GM23338 (cell line): ENCODE results near the gene GJC1. TPM values are rescaled to one million over a fixed set of nuclear protein-coding genes. Genes with fewer than 3 reads are reported as not detected.

Experiments used
- ATAC-seq: fragments of 200-7000 bp; cut with Tn5 transposase; 3 replicates; pipeline ENCODE4 v1.9.1; 2020
- DNase-seq: peaks from one replicate; pipeline ENCODE4 v3.0.0-alpha.2; 2015; ENCODE audit warnings: low spot score
- H2AFZ ChIP-seq: fragments of 200-600 bp; sonication (generic); 2 replicates; pipeline ENCODE4 v1.8.0; 2016; ENCODE audit warnings: antibody characterized with exemption, mild to moderate bottlenecking, moderate library complexity
- H3F3A ChIP-seq: fragments of 200-600 bp; sonication (generic); replicated peaks from 2 replicates; pipeline ENCODE4 v1.8.0; 2017; ENCODE audit warnings: antibody characterized with exemption, mixed run types, low read depth
- H3K27ac ChIP-seq: fragments of 200-600 bp; sonication (generic); 2 replicates; pipeline ENCODE4 v1.6.1; 2016; ENCODE audit warnings: low read depth
- H3K27me3 ChIP-seq: fragments of 200-600 bp; sonication (generic); 2 replicates; pipeline ENCODE4 v1.8.0; 2016; ENCODE audit warnings: mild to moderate bottlenecking, mixed run types, moderate library complexity; ENCODE audit not compliant: insufficient read depth
- H3K36me3 ChIP-seq: fragments of 200-600 bp; sonication (generic); 2 replicates; pipeline ENCODE4 v1.8.0; 2016; ENCODE audit warnings: mild to moderate bottlenecking; ENCODE audit not compliant: insufficient read depth
- H3K4me1 ChIP-seq: fragments of 200-600 bp; sonication (generic); 2 replicates; pipeline ENCODE4 v1.8.0; 2016; ENCODE audit warnings: mild to moderate bottlenecking, moderate library complexity; ENCODE audit not compliant: insufficient read depth
- H3K4me2 ChIP-seq: fragments of 200-600 bp; sonication (generic); 2 replicates; pipeline ENCODE4 v1.7.1; 2017; ENCODE audit warnings: mixed run types
- H3K4me3 ChIP-seq: fragments of 200-600 bp; sonication (generic); 2 replicates; pipeline ENCODE4 v1.6.1; 2016; ENCODE audit warnings: mixed run types
- H3K79me2 ChIP-seq: fragments of 200-600 bp; sonication (generic); replicated peaks from 2 replicates; pipeline ENCODE4 v1.8.0; 2017; ENCODE audit warnings: mild to moderate bottlenecking; ENCODE audit not compliant: insufficient read depth
- H3K9me2 ChIP-seq: fragments of 200-600 bp; sonication (generic); 2 replicates; pipeline ENCODE4 v1.8.0; 2017; ENCODE audit not compliant: insufficient read depth
- H4K20me1 ChIP-seq: fragments of 200-600 bp; sonication (generic); replicated peaks from 2 replicates; pipeline ENCODE4 v1.8.0; 2017; ENCODE audit warnings: mild to moderate bottlenecking; ENCODE audit not compliant: insufficient read depth
- H3K27ac Mint-ChIP-seq: 2 replicates; pipeline ENCODE4 v1.8.0; 2020; ENCODE audit warnings: inconsistent platforms, mild to moderate bottlenecking, moderate library complexity, mixed read lengths
- H3K27me3 Mint-ChIP-seq: 3 replicates; pipeline ENCODE4 v1.8.0; 2022; ENCODE audit warnings: low read depth, mild to moderate bottlenecking, moderate library complexity, mixed read lengths, inconsistent platforms; ENCODE audit not compliant: insufficient read depth, poor library complexity
- H3K36me3 Mint-ChIP-seq: 3 replicates; pipeline ENCODE4 v1.8.0; 2021; ENCODE audit warnings: low read depth, mild to moderate bottlenecking, inconsistent platforms, moderate library complexity, mixed read lengths
- H3K4me1 Mint-ChIP-seq: 3 replicates; pipeline ENCODE4 v1.8.0; 2020; ENCODE audit warnings: mild to moderate bottlenecking, inconsistent platforms, mixed read lengths
- H3K4me3 Mint-ChIP-seq: 3 replicates; pipeline ENCODE4 v1.8.0; 2021; ENCODE audit warnings: moderate library complexity, mild to moderate bottlenecking, inconsistent platforms, mixed read lengths
- H3K9me3 Mint-ChIP-seq: 3 replicates; pipeline ENCODE4 v1.8.0; 2020; ENCODE audit warnings: moderate library complexity, mild to moderate bottlenecking, inconsistent platforms, mixed read lengths
- CREB1 ChIP-seq: fragments of 250-450 bp; sonication (Bioruptor Pico); IDR thresholded peaks from 2 replicates; pipeline ENCODE4 v1.5.0; 2020; ENCODE audit warnings: low read depth, mild to moderate bottlenecking, moderate library complexity
- ETS1 ChIP-seq: IDR thresholded peaks from 2 replicates; pipeline ENCODE4 v1.6.1; 2016; ENCODE audit warnings: antibody characterized with exemption
- EZH2 ChIP-seq: fragments of 200-600 bp; sonication (generic); IDR thresholded peaks from one replicate; pipeline ENCODE4 v1.8.0; 2017; ENCODE audit warnings: antibody characterized with exemption, mild to moderate bottlenecking, low read depth; ENCODE audit not compliant: unreplicated experiment
- EZH2phosphoT487 ChIP-seq: fragments of 200-600 bp; sonication (generic); IDR thresholded peaks from one replicate; pipeline ENCODE4 v1.8.1; 2018; ENCODE audit warnings: antibody characterized with exemption; ENCODE audit not compliant: unreplicated experiment
- JUNB ChIP-seq: IDR thresholded peaks from one replicate; pipeline ENCODE4 v1.6.1; 2016; ENCODE audit warnings: antibody characterized with exemption; ENCODE audit not compliant: unreplicated experiment
- NANOG ChIP-seq: IDR thresholded peaks from 2 replicates; pipeline ENCODE4 v1.6.1; 2016; ENCODE audit warnings: antibody characterized with exemption, borderline replicate concordance
- POLR2AphosphoS5 ChIP-seq: IDR thresholded peaks from 2 replicates; pipeline ENCODE4 v1.6.1; 2016; ENCODE audit warnings: antibody characterized with exemption, low read depth
- STAT1 ChIP-seq: IDR thresholded peaks from one replicate; pipeline ENCODE4 v1.6.1; 2016; ENCODE audit warnings: antibody characterized with exemption; ENCODE audit not compliant: unreplicated experiment
- ZNF114 ChIP-seq: fragments of 250-450 bp; sonication (Bioruptor Pico); IDR thresholded peaks from 2 replicates; pipeline ENCODE4 v1.5.0; 2020; ENCODE audit warnings: mild to moderate bottlenecking, moderate library complexity
- ZNF331 ChIP-seq: fragments of 250-450 bp; sonication (Bioruptor Pico); IDR thresholded peaks from 2 replicates; pipeline ENCODE4 v1.5.0; 2020; ENCODE audit warnings: low read depth, mild to moderate bottlenecking, moderate library complexity
- polyA plus RNA-seq: library from polyadenylated mRNA; unstranded; fragments of >200 nt; fragmentation: Nextera tagmentation; extraction: Ambion mirVana; gene quantifications from 2 replicates; pipeline ENCODE4 v1.2.1, GENCODE V29; 2016
- total RNA-seq: library from RNA; depleted of rRNA; stranded (reverse); fragments of >200 nt; shearing (Covaris generic); gene quantifications from 2 replicates; pipeline ENCODE4 v1.2.3, GENCODE V29; 2014
- TF ChIP-seq, protein P1 (sequence below), 2 experiments: fragments of 200-600 bp in 1 of 2; sonication (generic) in 1 of 2; conservative IDR thresholded peaks; 2 replicates each; pipeline versions ENCODE4 v1.5.1 to v1.6.1; 2016 to 2017; ENCODE audit warnings: antibody characterized with exemption in 2 of 2, low read depth in 2 of 2, mild to moderate bottlenecking in 2 of 2, moderate library complexity in 1 of 2
- TF ChIP-seq, protein P2 (sequence below): fragments of 250-450 bp; sonication (Bioruptor Pico); IDR thresholded peaks from 2 replicates; pipeline ENCODE4 v1.5.0; 2020; ENCODE audit warnings: mild to moderate bottlenecking, moderate library complexity
- TF ChIP-seq, protein P3 (sequence below): IDR thresholded peaks from one replicate; pipeline ENCODE4 v1.6.1; 2018; ENCODE audit warnings: antibody characterized with exemption; ENCODE audit not compliant: unreplicated experiment

The GJC1 gene
- total and polyA plus RNA-seq, 2 experiments from 2014 or later, result 34.7 to 99.2 TPM

DNA sequence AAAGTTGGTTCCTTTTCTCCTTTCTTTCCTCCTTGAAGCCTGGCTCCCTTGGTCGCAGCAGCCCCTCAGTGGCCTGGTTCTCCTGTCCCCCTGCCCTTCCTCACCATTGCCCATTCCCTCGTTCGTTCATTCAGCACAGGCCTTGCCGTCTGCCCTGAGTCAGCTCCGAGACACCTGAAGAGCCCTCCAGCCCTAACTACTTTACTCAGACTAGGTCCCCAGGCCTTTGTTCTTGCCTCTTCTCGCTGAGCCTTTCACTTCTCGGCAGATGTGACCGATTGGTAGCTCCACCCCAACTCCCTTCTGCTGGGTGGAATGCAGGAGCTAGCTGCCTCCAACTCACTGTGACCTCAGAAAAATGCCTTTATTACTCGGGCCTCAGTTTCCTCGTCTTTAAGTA lies 78.3 kb downstream of the GJC1 start:
- peaks cover 9% of the 10 kb centered on the region for H3K4me1 Mint-ChIP-seq
- TF ChIP-seq, protein P1, sequence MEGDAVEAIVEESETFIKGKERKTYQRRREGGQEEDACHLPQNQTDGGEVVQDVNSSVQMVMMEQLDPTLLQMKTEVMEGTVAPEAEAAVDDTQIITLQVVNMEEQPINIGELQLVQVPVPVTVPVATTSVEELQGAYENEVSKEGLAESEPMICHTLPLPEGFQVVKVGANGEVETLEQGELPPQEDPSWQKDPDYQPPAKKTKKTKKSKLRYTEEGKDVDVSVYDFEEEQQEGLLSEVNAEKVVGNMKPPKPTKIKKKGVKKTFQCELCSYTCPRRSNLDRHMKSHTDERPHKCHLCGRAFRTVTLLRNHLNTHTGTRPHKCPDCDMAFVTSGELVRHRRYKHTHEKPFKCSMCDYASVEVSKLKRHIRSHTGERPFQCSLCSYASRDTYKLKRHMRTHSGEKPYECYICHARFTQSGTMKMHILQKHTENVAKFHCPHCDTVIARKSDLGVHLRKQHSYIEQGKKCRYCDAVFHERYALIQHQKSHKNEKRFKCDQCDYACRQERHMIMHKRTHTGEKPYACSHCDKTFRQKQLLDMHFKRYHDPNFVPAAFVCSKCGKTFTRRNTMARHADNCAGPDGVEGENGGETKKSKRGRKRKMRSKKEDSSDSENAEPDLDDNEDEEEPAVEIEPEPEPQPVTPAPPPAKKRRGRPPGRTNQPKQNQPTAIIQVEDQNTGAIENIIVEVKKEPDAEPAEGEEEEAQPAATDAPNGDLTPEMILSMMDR (conservative IDR thresholded peaks at IDR 0.05; ENCODE audit: low read depth in 2 of 2), result no peak
- TF ChIP-seq, protein P2, sequence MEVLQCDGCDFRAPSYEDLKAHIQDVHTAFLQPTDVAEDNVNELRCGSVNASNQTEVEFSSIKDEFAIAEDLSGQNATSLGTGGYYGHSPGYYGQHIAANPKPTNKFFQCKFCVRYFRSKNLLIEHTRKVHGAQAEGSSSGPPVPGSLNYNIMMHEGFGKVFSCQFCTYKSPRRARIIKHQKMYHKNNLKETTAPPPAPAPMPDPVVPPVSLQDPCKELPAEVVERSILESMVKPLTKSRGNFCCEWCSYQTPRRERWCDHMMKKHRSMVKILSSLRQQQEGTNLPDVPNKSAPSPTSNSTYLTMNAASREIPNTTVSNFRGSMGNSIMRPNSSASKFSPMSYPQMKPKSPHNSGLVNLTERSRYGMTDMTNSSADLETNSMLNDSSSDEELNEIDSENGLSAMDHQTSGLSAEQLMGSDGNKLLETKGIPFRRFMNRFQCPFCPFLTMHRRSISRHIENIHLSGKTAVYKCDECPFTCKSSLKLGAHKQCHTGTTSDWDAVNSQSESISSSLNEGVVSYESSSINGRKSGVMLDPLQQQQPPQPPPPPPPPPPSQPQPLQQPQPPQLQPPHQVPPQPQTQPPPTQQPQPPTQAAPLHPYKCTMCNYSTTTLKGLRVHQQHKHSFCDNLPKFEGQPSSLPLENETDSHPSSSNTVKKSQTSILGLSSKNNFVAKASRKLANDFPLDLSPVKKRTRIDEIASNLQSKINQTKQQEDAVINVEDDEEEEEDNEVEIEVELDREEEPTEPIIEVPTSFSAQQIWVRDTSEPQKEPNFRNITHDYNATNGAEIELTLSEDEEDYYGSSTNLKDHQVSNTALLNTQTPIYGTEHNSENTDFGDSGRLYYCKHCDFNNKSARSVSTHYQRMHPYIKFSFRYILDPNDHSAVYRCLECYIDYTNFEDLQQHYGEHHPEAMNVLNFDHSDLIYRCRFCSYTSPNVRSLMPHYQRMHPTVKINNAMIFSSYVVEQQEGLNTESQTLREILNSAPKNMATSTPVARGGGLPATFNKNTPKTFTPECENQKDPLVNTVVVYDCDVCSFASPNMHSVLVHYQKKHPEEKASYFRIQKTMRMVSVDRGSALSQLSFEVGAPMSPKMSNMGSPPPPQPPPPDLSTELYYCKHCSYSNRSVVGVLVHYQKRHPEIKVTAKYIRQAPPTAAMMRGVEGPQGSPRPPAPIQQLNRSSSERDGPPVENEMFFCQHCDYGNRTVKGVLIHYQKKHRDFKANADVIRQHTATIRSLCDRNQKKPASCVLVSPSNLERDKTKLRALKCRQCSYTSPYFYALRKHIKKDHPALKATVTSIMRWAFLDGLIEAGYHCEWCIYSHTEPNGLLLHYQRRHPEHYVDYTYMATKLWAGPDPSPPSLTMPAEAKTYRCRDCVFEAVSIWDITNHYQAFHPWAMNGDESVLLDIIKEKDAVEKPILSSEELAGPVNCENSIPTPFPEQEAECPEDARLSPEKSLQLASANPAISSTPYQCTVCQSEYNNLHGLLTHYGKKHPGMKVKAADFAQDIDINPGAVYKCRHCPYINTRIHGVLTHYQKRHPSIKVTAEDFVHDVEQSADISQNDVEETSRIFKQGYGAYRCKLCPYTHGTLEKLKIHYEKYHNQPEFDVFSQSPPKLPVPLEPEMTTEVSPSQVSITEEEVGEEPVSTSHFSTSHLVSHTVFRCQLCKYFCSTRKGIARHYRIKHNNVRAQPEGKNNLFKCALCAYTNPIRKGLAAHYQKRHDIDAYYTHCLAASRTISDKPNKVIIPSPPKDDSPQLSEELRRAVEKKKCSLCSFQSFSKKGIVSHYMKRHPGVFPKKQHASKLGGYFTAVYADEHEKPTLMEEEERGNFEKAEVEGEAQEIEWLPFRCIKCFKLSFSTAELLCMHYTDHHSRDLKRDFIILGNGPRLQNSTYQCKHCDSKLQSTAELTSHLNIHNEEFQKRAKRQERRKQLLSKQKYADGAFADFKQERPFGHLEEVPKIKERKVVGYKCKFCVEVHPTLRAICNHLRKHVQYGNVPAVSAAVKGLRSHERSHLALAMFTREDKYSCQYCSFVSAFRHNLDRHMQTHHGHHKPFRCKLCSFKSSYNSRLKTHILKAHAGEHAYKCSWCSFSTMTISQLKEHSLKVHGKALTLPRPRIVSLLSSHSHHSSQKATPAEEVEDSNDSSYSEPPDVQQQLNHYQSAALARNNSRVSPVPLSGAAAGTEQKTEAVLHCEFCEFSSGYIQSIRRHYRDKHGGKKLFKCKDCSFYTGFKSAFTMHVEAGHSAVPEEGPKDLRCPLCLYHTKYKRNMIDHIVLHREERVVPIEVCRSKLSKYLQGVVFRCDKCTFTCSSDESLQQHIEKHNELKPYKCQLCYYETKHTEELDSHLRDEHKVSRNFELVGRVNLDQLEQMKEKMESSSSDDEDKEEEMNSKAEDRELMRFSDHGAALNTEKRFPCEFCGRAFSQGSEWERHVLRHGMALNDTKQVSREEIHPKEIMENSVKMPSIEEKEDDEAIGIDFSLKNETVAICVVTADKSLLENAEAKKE (CRISPR knock-in tag), result no peak
- no peak for TF ChIP-seq ZNF114
- no peak for TF ChIP-seq ETS1
- no peak for TF ChIP-seq CREB1 (CRISPR knock-in tag)
- TF ChIP-seq EZH2, result no peak
- TF ChIP-seq STAT1, result no peak
- TF ChIP-seq, protein P3, sequence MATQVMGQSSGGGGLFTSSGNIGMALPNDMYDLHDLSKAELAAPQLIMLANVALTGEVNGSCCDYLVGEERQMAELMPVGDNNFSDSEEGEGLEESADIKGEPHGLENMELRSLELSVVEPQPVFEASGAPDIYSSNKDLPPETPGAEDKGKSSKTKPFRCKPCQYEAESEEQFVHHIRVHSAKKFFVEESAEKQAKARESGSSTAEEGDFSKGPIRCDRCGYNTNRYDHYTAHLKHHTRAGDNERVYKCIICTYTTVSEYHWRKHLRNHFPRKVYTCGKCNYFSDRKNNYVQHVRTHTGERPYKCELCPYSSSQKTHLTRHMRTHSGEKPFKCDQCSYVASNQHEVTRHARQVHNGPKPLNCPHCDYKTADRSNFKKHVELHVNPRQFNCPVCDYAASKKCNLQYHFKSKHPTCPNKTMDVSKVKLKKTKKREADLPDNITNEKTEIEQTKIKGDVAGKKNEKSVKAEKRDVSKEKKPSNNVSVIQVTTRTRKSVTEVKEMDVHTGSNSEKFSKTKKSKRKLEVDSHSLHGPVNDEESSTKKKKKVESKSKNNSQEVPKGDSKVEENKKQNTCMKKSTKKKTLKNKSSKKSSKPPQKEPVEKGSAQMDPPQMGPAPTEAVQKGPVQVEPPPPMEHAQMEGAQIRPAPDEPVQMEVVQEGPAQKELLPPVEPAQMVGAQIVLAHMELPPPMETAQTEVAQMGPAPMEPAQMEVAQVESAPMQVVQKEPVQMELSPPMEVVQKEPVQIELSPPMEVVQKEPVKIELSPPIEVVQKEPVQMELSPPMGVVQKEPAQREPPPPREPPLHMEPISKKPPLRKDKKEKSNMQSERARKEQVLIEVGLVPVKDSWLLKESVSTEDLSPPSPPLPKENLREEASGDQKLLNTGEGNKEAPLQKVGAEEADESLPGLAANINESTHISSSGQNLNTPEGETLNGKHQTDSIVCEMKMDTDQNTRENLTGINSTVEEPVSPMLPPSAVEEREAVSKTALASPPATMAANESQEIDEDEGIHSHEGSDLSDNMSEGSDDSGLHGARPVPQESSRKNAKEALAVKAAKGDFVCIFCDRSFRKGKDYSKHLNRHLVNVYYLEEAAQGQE, result no peak
- TF ChIP-seq NANOG, result no peak
- TF ChIP-seq JUNB, result no peak
- no peak for TF ChIP-seq POLR2AphosphoS5
- TF ChIP-seq ZNF331 (CRISPR knock-in tag), result no peak
- TF ChIP-seq EZH2phosphoT487, result no peak
- Histone ChIP-seq H3K4me3 (no peak overlapping the region), H3K27ac (no peak overlapping the region), H3K36me3 (no peaks in the 10 kb centered on the region), H3F3A (no peaks in the 10 kb centered on the region), H3K4me2 (no peak overlapping the region), H4K20me1 (no peaks in the 10 kb centered on the region), H3K9me2 (no peaks in the 10 kb centered on the region), H3K4me1 (no peaks in the 10 kb centered on the region; the same call in 1 of the 2 replicates), H3K27me3 (peaks cover 8% of the 10 kb centered on the region), H3K79me2 (no peaks in the 10 kb centered on the region), H2AFZ (no peak overlapping the region)
- H3K27me3 Mint-ChIP-seq, result peaks cover 23% of the 10 kb centered on the region
- DNase-seq (no peak), ATAC-seq (no peak)
- H3K4me3 Mint-ChIP-seq, result no peak overlapping the region
- no peak overlapping the region for H3K27ac Mint-ChIP-seq
- H3K36me3 Mint-ChIP-seq, result peaks cover 31% of the 10 kb centered on the region
- no peaks in the 10 kb centered on the region for H3K9me3 Mint-ChIP-seq
